CD4-positive, alpha-beta T cell treated with Interleukin-6 for 4 hours (primary cell): ENCODE data around the gene CD8B2.
A peak's percentile ranks its signal among the peaks of the same experiment; 100 is the strongest.
"Not testable (repeated sequence)": the region's sequence is repeated elsewhere in the genome, so short reads cannot be mapped to it uniquely, and the experiment has no call there.

Source experiments
- DNase-seq: peaks from one replicate; pipeline ENCODE4 v3.0.0-alpha.2; 2020; ENCODE audit warnings: mixed read lengths

The CD8B2 gene

DNA sequence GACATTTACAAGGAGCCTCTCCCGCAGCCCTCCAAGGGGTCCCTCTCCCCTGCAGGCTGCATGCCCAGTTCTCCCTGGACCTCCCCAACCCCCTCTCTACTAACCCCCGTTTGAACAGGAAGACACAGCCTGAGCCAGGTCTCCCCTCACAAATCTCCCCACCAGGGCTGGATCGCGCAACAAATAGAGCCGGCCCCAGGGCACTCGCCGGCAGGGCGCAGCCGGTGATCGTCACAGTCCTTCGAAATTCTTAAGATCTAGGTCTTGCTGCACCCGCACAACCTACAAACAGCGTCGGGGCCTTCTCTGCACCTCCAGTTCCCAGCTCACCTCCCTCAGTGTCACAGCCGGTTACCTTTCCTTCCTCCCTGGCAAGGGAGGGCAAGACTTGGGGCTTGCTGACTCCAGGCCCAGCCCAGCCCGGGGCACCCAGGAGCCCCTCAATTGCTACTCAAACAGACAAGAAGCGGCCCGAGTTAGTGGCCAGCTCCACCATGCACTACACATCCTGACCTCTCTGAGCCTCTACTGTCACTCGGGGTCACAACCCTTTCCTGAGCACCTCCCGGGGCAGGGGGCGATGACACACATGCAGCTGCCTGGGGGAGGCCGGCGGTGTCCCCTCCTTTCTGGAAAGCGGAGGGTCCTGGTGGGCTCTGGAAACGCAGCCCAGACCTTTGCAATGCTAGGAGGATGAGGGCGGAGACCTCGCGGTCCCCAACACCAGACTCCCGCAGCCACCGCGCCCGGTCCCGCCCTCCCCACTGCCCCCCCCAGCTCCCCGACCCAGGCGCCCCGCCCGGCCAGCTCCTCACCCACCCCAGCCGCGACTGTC lies at the start of gene CD8B2:
TSS of gene CD8B2 (plus strand) at position 814 of the 835 bp plus-strand sequence. CDS start 63 bp downstream, outside the sequence.
- DNase-seq, result not testable (repeated sequence)

DNA sequence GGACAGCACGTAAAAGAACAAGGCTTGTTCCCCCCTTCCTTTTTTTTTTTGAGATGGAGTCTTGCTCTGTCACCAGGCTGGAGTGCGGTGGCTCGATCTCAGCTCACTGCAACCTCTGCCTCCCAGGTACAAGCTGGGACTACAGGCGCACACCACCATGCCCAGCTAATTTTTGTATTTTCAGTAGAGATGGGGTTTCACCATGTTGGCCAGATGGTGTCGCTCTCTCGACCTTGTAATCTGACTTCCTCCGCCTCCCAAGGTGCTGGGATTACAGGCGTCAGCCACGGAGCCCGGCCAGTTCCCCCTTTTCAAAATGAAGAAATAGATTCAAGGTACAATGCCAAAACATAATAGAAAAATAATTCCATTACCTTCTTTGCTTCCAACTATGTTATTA lies 25.3 kb upstream of the CD8B2 start:
- DNase-seq, result not testable (repeated sequence)

DNA sequence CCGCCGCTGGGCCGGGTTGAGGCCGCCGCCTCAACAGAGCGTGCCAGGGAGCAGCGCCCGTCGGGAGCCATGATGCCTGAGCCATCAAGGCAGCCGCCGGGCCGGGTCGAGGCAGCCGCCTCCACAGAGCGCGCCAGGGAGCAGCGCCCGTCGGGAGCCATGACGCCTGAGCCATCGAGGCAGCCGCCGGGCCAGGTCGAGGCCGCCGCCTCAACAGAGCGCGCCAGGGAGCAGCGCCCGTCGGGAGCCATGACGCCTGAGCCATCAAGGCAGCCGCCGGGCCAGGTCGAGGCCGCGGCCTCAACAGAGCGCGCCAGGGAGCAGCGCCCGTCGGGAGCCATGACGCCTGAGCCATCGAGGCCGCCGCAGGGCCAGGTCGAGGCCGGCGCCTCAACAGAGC lies 19.6 kb upstream of the CD8B2 start:
- not testable (repeated sequence) for DNase-seq

DNA sequence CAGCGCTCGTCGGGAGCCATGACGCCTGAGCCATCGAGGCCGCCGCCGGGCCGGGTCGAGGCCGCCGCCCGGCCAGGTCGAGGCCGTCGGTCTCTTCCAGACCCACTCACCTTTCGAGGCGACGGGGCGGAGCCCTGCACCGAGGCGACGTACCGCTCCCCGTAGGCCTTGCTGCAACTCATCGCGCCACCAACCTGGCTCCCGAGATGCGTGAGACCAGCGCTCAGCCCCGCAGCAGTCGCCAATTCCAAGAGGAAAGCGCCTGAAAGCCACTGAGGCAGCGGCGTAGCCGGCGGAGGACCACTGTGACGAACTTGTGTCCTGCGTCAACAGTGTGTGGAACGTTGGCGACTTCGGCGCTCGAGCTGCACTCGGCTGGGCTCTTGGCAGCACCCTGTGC lies 19.1 kb upstream of the CD8B2 start, which contains the start of gene RGPD3:
TSS of gene RGPD3 (minus strand) at position 307 of the 400 bp plus-strand sequence. CDS start at position 182, 125 bp downstream.
- DNase-seq, result not testable (repeated sequence)

DNA sequence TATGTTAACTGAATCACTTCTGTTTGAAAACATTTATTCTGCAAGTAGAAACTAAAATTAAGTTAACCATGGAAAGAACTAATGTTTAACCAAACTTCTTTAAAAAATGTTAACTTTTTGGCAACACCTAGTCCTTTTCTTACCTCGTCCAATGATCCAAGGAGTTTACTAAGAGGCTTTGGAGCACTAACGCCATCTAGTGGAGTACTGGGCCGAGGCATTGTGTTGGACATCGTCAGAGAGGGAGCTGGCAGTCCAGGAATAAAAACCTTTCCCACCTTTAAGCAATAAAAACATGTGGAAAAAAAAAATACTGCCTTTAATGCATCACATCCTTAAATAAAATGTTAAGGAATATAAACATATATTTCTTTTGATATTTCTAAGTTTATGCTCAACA lies 16.5 kb upstream of the CD8B2 start:
- not testable (repeated sequence) for DNase-seq

DNA sequence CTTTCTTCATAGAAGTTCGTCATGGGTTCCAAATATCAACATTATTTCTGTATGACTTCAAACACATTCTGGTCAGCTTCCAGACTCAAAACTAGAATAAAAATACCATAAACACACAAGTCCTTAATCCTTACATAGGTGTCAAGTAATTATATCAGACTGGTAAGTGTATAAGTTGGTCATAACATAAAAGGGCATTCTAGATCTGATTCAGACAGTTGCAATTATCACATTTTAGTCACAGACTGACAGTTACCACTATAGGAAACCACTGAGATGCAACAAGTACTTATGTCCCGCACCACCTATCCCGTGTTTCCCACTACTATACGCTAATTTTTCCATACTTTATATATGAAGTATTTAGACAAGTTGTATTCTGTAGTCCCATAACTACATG lies 9.5 kb upstream of the CD8B2 start:
- DNase-seq, result not testable (repeated sequence)

DNA sequence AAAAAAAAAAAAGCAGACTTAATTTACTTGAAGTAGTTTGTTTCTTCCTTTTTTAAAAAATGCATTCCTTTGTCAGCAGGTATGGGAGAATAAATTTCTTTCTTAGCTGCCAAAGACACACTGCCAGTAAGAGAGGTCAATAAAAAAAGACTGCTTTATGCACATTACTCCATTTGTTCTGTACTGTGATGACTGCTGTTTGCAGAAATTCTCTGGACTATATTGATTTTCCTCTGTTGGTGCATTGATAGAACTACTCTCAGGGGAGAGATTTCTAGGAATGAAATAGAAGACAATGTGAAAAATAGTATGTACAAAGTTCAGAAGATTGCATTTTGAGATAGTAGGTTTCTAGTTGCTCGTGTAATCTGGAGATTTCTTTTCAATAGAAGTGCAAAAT lies 7.6 kb upstream of the CD8B2 start:
- not testable (repeated sequence) for DNase-seq

DNA sequence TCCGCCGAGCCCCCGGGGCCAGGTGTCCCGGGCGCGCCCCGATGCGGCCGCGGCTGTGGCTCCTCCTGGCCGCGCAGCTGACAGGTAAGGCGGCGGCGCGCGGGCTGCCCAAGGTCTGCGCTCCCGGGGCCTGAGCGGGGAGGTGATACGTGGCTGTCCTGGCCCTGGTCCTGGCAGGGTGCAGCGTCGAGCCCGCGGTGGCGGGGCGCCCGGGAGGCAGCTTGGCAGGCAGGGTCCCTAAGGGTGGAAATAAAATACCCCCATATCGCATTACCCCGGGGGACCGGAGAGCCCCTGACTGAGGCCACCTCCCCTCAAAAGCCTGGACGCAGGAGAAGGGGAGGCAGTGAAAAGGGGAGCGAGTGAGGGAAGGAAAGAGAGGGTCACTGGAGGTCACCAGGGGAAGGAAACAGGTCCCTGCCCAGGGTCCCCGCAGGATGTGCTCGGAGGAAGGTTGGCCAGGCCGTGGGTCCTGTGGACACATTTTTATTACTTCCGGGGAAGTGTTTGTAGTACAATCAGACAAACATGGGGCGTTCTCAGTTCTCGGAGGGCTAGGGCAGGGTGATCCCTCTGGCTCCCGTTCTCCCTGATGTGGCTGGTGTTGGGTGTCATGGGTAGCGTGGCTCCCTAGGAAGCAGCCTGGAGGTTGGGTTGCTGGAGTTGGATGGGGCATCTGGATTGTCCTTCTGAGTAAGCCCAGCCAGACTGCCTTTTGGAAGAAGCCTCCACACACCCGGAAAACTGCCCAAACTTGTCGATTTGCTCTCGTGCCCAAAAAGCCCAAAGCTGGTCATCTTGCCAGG lies 425 bp downstream of the CD8B2 start:
- not testable (repeated sequence) for DNase-seq

DNA sequence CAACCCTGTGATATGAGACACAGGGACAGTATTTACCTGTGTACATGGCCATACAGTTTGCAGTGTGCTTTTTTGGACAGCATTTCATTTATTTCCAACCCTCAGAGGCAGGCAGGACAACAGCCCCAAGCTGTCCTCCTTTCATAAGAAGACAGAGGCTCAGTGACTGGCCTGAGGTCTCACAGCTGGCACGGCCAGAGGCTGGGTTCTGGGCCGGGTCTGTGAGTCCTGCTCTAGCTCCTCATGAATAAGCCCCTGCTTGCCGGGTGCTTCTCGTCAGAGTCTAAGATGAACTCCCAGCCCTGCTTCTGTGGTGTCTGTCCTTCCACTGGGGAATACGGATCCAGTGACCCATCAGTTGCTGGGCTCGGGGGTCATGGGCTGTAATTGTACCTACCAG lies 2.5 kb downstream of the CD8B2 start:
- DNase-seq, result not testable (repeated sequence)

DNA sequence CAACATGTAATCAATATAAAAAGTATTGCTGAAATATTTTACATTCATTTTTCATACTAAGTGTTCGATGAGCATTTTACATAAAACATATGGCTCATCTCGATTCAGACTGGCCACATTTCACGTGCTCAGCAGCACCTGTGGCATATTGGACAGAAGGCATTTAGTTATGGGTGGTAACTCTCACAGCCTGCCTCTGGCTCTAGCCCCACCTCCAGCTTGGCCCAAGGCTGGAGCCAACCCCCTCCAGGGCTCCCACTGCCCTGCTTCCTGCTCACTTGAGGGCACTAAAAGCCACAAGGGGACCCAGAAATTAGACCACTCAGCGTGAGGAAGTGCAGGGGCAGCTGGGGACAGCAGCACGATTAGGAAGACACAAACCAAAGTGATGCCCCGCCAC lies 5.2 kb downstream of the CD8B2 start:
- not testable (repeated sequence) for DNase-seq

DNA sequence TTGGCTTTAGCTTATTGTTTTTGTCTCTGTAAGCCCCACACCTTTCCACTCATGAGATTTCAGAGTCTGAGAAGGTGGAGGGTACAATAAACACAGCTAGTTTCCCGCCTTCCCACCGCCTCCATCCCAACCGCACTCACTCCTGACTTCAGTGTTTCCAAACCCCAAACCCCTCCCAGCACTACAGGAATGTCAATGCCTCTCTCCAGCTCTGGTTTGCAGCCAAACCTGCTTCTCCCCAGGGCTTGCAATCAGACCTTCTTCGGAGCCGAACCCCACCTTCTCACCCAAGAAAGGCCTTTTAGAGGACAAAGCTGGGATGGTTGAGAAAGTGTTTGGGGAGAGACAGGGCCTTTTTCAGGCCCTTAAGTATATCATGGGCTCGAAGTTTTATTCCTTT lies 5.7 kb downstream of the CD8B2 start:
- not testable (repeated sequence) for DNase-seq

DNA sequence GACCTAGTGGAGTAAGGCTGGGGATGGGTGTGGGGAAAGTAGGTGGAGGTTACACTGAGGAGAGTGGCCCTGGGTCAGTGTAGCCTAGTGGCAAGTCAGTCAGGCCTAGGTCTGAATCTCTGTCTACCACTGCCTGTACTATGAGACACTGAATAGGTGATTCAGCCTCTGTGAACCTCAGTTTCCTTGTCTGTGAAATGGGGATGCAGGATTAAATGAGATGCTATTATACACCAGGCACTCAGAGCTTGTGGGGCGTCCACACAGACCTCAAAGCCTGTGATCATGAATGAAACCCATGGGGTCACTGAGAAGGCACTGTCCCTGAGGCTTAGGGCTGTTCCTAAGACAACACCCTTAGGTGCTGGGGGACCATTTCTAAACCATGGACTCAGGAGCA lies 11.4 kb downstream of the CD8B2 start:
- not testable (repeated sequence) for DNase-seq

DNA sequence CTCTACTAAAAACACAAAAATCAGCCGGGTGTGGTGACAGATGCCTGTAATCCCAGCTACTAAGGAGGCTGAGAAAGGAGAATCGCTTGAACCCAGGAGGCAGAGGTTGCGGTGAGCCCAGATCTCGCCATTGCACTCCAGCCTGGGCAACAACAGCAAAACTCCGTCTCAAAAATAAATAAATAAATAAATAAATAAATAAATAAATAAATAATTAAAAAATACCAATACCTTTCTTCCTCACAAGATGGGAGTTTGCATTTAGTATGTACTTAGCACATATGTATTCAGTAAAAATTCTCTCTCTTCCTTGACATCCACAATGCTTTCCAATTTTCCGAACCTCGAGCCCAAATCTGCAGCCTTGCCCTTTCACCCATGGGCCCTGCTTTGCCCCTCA lies 13.2 kb downstream of the CD8B2 start:
- not testable (repeated sequence) for DNase-seq

DNA sequence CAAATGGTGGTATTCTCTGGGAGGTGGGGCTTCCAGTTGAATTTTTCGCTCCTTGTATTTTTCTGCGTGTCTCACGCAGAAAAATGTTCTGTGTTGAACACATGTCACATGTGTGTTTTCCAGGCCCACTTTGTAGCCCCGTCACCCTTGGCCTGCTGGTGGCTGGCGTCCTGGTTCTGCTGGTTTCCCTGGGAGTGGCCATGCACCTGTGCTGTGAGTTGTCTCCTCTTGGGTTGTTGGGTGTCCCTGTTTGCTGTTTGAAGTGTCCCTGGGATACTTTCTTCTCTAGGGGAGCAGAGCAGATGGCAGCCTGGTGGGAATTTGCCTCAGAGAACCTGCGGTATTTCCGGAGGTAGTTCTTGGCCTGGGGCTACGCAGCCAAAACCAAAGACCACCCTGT lies 15.2 kb downstream of the CD8B2 start:
- DNase-seq, result not testable (repeated sequence)

DNA sequence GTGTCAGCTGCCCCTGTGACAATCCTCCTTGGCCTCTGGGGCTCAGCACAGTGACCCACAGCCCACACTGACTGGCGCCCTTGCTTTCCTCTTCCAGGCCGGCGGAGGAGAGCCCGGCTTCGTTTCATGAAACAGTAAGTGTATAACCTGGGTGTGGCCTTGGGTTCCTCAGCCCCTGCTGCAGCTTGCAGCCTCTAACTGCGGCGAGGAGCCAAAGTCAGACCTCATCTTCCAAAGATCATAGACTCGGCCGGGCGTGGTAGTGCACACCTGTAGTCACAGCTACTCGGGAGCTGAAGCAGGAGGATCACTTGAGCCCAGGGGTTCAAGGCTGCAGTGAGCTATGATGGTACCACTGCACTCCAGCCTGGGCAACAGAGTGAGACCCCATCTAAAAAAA lies 17.0 kb downstream of the CD8B2 start:
- not testable (repeated sequence) for DNase-seq

DNA sequence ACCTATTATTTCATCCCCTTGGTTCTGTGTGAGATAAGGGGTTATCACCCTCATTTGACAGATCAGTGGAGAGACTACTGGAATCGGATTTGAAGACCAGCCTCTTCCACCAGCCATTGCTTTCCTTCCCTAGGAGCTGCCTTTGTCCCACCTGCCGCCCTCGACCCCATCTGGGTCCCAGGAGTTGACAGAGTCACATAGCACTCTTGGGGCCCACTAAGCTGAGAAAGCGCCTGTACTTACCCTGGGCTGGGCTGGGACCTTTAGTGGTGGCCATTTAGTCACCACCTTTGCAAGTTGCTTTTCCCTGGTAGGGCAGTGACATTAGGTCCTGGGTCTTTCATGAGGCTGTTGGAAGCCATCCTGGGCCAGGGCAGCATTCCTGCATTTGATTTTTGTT lies 17.6 kb downstream of the CD8B2 start:
- not testable (repeated sequence) for DNase-seq

DNA sequence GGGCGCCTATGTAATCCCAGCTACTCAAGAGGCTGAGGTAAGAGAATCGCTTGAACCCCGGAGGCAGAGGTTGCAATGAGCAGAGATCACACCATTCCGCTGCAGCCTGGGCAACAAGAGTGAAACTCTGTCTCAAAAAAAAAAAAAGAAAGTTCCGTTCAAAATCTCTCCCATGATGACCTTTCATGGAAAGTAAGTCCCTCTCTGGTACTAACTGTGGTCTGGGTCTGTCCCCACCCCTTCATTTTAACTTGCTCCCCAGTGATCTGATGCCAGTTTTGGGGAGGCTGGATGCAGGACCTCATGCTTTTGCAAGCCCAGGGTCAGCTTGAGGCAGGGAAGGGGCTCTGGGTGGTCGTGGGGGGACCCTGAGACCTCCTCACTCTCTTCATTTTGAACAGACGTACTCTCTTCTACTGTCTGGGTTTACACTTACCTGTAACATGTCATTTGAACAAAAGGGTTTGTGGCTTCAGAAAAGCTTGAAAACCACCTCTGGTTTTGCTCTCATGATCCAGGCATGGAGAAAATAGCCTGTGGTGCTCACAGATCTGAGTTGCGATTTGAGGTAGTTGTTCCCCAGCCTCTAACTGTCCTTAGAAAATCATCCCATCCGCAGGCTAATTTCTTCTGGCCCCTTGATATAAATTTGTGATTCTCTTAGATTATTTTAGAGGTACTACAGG lies 19.0 kb downstream of the CD8B2 start:
- DNase-seq, result not testable (repeated sequence)

DNA sequence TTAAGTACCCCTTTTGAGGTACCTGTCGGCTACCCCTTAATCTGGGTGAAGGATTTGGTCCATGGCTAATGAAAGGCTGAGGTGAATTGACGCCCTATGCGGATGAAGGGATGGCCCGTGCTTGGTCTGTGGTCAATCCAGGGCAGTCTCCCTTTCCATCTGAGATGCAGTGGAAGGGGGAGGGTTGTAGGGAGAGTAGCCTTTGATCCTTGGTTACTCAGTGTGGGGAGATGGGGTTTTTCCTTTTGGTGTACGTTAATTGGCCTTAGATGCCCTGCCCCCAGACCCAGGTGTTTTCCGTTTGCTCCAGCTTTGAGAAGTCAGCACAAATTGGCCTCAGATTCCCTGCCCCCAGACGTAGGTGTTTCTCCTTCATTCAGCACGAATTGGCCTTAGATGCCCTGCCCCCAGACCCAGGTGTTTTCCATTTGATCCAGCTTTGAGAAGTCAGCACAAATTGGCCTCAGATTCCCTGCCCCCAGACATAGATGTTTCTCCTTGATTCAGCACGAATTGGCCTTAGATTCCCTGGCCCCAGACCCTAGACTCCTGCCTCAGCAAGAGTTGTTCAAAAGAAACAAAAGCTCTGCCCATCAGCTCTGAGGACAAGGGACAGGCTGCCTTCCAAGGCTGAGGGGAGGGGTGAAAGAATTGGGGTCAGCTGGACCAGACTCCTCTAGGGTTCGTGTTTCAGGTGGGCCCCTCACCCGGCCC lies 21.7 kb downstream of the CD8B2 start:
- DNase-seq, result not testable (repeated sequence)

DNA sequence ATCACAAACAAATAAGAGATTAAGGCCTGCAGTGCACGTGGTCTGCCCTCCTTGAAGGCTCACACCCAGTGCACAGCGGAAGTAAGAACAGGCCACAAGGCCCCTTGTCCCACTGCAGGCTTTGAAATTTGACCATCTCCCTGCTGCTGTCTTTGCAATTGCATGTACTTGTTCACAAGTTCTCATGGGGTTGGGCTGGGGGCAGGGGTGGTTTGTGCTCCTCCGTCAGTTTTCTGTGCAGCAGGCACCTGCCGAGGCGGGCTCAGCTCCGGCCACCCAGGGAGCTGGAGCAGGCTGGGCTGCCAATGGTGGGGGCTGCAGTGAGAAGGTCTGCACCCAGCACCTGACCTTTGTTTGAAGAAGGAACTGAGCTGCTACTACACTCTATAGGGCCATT lies 22.2 kb downstream of the CD8B2 start:
- DNase-seq, result not testable (repeated sequence)

DNA sequence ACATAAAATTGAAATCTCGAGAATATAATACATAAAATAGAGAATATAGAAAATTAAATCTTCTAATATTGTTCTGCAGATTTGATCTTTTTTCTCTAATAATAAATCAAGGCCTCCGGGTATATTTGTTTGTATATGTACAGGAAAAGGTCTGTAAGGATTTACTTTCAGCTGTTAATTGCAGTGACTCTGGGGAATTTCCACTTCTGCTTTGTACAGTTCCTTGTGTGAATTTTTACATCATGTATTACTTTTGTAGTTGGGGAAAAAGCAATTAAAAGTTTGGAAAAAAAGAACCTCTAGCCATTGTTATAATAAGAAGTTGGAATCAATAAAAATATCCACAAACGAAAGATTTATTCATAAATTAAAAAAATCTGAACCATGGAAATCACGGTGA lies 23.6 kb downstream of the CD8B2 start:
- DNase-seq, result not testable (repeated sequence)

DNA sequence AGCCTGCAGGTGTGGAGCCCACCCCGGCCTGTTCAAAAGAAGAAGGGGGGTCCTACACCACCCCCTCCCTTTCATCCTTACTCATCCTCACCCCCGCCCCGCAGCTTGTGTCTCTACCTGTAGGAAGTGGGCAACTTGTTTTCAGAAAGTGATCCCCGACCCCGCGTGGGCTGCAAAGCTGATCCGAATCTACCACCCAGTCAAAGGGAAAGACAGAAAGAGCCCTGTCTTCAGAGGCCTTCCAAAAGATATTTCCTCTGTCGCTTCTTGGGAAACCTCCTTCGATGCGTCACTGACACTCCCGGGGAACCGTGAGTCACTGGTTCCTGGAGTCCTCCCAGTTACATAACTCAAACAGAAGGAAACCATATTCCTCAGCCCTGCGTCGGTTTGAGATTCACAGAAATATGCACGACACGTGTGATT lies 24.3 kb downstream of the CD8B2 start:
- peak; percentile 17 for DNase-seq

DNA sequence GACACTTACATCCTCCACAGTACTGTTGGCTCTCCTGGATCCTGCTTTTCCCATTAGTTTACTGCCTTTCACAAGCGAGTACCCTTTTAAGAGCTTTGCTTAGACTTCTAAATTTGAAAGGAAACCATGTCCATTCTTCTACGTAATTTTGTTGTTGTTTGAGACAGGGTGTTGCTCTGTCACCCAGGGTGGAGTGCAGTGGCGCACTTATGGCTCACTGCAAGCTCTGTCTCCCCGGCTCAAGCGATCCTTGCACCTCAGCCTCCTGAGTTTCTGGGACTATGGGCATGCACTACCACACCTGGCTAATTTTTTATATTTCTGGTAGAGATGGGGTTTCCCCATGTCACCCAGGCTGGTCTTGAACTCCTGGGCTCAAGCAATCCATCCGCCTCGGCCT lies 24.8 kb downstream of the CD8B2 start:
- not testable (repeated sequence) for DNase-seq
